Gastroesophageal sphincter (tissue), 3 donors: ENCODE data around the gene GPATCH2.

ENCODE experiments used
- POLR2AphosphoS5 ChIP-seq: sonication (generic); formaldehyde crosslinking; IDR thresholded peaks from one replicate; pipeline ENCODE4 v1.6.1; 2017; ENCODE audit warnings: antibody characterized with exemption
- TF ChIP-seq, protein P1 (sequence below), 4 experiments: fragments of 200-600 bp in 2 of 4; fragments of 450-650 bp in 2 of 4; sonication (generic) in 1 of 4; IDR thresholded peaks; one replicate each; pipeline ENCODE4 v1.5.1; 2017 to 2019; ENCODE audit warnings: antibody characterized with exemption in 4 of 4, mild to moderate bottlenecking in 2 of 4, moderate library complexity in 2 of 4

DNA sequence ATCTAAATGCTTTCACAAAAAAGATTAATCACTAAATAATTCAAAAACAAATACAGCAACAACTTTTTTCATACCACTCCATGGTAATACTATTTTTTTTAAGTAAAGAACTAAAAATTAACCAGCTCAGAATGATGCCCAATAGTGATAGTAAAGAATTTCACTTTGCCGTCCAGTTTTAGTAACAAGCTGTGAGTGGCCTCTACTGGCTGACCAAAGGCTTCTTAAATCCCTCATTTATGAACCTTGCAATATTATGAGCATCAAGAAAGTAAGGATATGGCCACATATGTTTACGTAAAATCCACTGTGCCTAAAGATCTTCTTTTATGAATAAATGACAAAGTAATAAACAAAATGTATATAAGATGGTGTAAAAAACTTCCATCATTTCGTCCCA, 108.6 kb downstream of the GPATCH2 start:
- TF ChIP-seq, protein P1, sequence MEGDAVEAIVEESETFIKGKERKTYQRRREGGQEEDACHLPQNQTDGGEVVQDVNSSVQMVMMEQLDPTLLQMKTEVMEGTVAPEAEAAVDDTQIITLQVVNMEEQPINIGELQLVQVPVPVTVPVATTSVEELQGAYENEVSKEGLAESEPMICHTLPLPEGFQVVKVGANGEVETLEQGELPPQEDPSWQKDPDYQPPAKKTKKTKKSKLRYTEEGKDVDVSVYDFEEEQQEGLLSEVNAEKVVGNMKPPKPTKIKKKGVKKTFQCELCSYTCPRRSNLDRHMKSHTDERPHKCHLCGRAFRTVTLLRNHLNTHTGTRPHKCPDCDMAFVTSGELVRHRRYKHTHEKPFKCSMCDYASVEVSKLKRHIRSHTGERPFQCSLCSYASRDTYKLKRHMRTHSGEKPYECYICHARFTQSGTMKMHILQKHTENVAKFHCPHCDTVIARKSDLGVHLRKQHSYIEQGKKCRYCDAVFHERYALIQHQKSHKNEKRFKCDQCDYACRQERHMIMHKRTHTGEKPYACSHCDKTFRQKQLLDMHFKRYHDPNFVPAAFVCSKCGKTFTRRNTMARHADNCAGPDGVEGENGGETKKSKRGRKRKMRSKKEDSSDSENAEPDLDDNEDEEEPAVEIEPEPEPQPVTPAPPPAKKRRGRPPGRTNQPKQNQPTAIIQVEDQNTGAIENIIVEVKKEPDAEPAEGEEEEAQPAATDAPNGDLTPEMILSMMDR (IDR thresholded peaks at IDR 0.05): peak in 1 of 4 experiments; percentile 17
- TF ChIP-seq POLR2AphosphoS5: no peak
